ENCODE results near the gene CYP11A1. TPM values are rescaled to one million over a fixed set of nuclear protein-coding genes. Genes with fewer than 3 reads are reported as not detected.

CYP11A1 gene
- polyA plus RNA-seq, 3 donors, result not detected

DNA sequence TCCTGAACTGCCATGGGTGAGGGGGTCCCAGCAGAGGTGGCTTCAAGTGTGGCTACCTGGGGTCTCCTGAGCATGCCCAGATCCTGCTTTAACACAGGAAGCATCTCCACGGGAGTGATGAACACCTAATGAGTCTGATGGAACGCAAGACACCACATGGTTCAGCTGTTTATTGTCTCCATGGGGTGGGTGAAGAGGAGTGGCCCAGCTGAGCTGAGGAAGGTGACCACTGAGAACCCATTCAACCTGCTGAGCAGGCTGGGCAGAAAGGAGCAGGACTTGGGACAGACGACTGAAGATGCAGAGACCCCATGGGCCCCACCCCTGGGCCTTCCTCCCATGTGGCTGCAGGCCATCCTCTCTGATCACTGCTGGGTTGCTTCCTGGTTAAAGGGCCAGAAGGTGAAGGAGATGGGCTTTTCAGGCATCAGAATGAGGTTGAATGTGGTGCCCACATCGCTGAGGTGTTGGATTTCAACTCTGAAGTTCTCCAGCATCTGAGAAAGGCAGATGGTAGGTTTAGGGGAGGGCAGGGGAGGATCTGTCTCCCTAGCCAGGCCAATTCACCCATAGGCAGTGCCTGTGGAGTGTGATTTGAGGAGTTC lies 29.7 kb downstream of the CYP11A1 start:
- TF ChIP-seq, protein P1, sequence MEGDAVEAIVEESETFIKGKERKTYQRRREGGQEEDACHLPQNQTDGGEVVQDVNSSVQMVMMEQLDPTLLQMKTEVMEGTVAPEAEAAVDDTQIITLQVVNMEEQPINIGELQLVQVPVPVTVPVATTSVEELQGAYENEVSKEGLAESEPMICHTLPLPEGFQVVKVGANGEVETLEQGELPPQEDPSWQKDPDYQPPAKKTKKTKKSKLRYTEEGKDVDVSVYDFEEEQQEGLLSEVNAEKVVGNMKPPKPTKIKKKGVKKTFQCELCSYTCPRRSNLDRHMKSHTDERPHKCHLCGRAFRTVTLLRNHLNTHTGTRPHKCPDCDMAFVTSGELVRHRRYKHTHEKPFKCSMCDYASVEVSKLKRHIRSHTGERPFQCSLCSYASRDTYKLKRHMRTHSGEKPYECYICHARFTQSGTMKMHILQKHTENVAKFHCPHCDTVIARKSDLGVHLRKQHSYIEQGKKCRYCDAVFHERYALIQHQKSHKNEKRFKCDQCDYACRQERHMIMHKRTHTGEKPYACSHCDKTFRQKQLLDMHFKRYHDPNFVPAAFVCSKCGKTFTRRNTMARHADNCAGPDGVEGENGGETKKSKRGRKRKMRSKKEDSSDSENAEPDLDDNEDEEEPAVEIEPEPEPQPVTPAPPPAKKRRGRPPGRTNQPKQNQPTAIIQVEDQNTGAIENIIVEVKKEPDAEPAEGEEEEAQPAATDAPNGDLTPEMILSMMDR (IDR thresholded peaks at IDR 0.05), result no peak
- intact Hi-C loops (cut with micrococcal nuclease), result no loop called here
- WGBS (ENCODE audit: insufficient coverage), result 90% methylated on average over 3 of the region's 4 CpGs
- no peak overlapping the region for H3K4me3 Mint-ChIP-seq
- Histone ChIP-seq H3K9ac (ENCODE audit: insufficient read depth, low read length, poor library complexity, severe bottlenecking) (no peak overlapping the region), H3K4me1 (ENCODE audit: control insufficient read depth in 1 of 2, insufficient read depth in 2 of 2, low read length in 2 of 2) (peaks cover 13 to 18% of the 10 kb centered on the region in 2 donors), H3K9me3 (replicated peaks in 1 of 2; ENCODE audit: control insufficient read depth in 1 of 2, insufficient read depth in 1 of 2, low read length in 2 of 2) (peaks cover 5 to 15% of the 10 kb centered on the region in 2 donors), H3K36me3 (replicated peaks in 1 of 2; ENCODE audit: control insufficient read depth in 1 of 2, insufficient read depth in 2 of 2, low read length in 2 of 2) (no peaks in the 10 kb centered on the region), H3K4me3 (replicated peaks in 1 of 3; ENCODE audit: low read depth in 2 of 3, low read length in 3 of 3) (no peak overlapping the region), H2AFZ (ENCODE audit: insufficient read depth, low read depth, low read length, poor library complexity, severe bottlenecking) (no peak overlapping the region), H3K4me2 (replicated peaks; ENCODE audit: extremely low read depth, low read length, poor library complexity, severe bottlenecking) (no peak overlapping the region), H3K79me2 (ENCODE audit: insufficient read depth, low read length) (no peaks in the 10 kb centered on the region), H3K27ac (ENCODE audit: low read depth in 1 of 2, low read length in 2 of 2) (no peak overlapping the region), H3K27me3 (ENCODE audit: control insufficient read depth in 2 of 2, insufficient read depth in 2 of 2, low read length in 2 of 2) (no peaks in the 10 kb centered on the region), H4K20me1 (ENCODE audit: insufficient read depth, low read length) (no peaks in the 10 kb centered on the region)
- peaks cover 2 to 10% (median 9%) of the 10 kb centered on the region in 3 donors for H3K27me3 Mint-ChIP-seq (ENCODE audit: low read depth in 3 of 3)
- no peaks in the 10 kb centered on the region for H3K36me3 Mint-ChIP-seq
- H3K9me3 Mint-ChIP-seq, result peaks cover 7 to 16% (median 13%) of the 10 kb centered on the region in 7 donors
- peaks cover 21% of the 10 kb centered on the region for H3K4me1 Mint-ChIP-seq
- H3K27ac Mint-ChIP-seq, result no peak overlapping the region
- no peak for DNase-seq

DNA sequence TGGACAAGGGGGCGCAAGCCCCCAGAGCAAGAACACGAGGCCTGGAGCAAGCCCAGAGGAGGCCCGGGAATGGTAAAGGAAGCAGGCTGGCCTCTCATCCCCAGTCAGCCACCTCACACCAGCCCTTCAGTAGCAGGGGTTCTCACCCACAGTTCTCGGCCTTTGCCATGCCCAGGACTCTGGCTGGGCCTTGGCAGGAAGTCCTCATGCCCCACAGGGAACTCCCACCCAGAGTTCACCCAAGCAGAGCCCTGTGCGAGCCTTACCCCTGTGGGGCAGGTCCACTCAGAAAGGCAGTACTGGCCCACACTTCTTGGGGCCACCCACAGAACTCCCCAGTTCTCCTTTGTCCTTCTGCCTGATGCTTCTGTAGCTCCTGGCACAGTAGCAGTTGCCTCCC lies 30.3 kb downstream of the CYP11A1 start:
- H3K36me3 ChIP-seq (replicated peaks in 1 of 2; ENCODE audit: control insufficient read depth in 1 of 2, insufficient read depth in 2 of 2, low read length in 2 of 2), result no peaks in the 10 kb centered on the region
- H2AFZ ChIP-seq (ENCODE audit: insufficient read depth, low read depth, low read length, poor library complexity, severe bottlenecking), result no peak overlapping the region
- H4K20me1 ChIP-seq (ENCODE audit: insufficient read depth, low read length), result no peaks in the 10 kb centered on the region
- peaks cover 7 to 16% (median 13%) of the 10 kb centered on the region in 7 donors for H3K9me3 Mint-ChIP-seq
- TF ChIP-seq, protein P1 (IDR thresholded peaks at IDR 0.05), result no peak
- 92% methylated on average over 4 of the region's 5 CpGs for whole genome bisulfite sequencing (ENCODE audit: insufficient coverage)
- no peaks in the 10 kb centered on the region for H3K27me3 ChIP-seq (ENCODE audit: control insufficient read depth in 2 of 2, insufficient read depth in 2 of 2, low read length in 2 of 2)
- no peaks in the 10 kb centered on the region for H3K79me2 ChIP-seq (ENCODE audit: insufficient read depth, low read length)
- peaks cover 13 to 18% of the 10 kb centered on the region in 2 donors for H3K4me1 ChIP-seq (ENCODE audit: control insufficient read depth in 1 of 2, insufficient read depth in 2 of 2, low read length in 2 of 2)
- intact Hi-C loops (cut with micrococcal nuclease), result no loop called here
- no peak overlapping the region for H3K4me3 Mint-ChIP-seq
- H3K27me3 Mint-ChIP-seq (ENCODE audit: low read depth in 3 of 3), result peaks cover 2 to 10% (median 9%) of the 10 kb centered on the region in 3 donors
- H3K4me3 ChIP-seq (replicated peaks in 1 of 3; ENCODE audit: low read depth in 2 of 3, low read length in 3 of 3), result no peak overlapping the region
- H3K9me3 ChIP-seq (replicated peaks in 1 of 2; ENCODE audit: control insufficient read depth in 1 of 2, insufficient read depth in 1 of 2, low read length in 2 of 2), result peaks cover 5 to 15% of the 10 kb centered on the region in 2 donors
- no peak overlapping the region for H3K9ac ChIP-seq (ENCODE audit: insufficient read depth, low read length, poor library complexity, severe bottlenecking)
- no peak overlapping the region for H3K4me2 ChIP-seq (replicated peaks; ENCODE audit: extremely low read depth, low read length, poor library complexity, severe bottlenecking)
- H3K36me3 Mint-ChIP-seq, result no peaks in the 10 kb centered on the region
- H3K4me1 Mint-ChIP-seq, result peaks cover 21% of the 10 kb centered on the region
- no peak overlapping the region for H3K27ac Mint-ChIP-seq
- no peak for DNase-seq
- H3K27ac ChIP-seq (ENCODE audit: low read depth in 1 of 2, low read length in 2 of 2), result no peak overlapping the region
